HTR-8/SVneo (cell line): ENCODE measurements around the gene KLC1.

Experiments used
- DNase-seq: peaks from one replicate; pipeline ENCODE4 v3.0.0; 2011; ENCODE audit warnings: low spot score, mixed read lengths; ENCODE audit not compliant: insufficient read length
- FAIRE-seq: peaks from 2 replicates; lab custom pipeline; 2011; peaks lifted over from hg19 to GRCh38; lab: Jason Lieb, UNC

KLC1 gene

DNA sequence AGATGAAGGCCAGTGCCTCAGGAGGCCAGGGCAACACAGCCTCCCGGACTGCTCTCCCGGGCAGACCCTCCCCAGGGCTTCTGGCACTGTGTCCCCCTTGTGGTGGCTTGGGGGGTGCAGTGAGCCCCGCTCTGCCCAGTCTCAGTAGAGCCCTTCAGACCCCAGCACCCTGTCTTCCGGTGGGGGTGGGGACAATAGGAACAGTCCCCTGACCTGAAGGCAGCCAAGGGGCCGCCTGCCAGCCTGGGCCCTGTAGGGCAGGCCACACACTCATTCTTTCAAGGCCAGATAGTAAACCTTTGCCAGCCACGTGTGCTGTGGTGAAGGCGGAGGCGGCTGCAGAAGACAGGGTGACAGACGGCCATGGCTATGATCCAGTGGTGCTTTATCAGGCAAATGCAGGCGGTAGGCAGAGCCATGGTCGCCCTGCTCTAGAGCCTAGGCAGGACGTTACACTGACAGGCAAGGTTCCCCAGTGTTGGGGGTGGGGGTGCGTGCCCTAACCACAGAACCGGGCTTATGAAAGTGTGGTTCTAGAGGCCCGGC lies 101.6 kb downstream of the KLC1 start:
- DNase-seq: no peak
- no peak for FAIRE-seq

DNA sequence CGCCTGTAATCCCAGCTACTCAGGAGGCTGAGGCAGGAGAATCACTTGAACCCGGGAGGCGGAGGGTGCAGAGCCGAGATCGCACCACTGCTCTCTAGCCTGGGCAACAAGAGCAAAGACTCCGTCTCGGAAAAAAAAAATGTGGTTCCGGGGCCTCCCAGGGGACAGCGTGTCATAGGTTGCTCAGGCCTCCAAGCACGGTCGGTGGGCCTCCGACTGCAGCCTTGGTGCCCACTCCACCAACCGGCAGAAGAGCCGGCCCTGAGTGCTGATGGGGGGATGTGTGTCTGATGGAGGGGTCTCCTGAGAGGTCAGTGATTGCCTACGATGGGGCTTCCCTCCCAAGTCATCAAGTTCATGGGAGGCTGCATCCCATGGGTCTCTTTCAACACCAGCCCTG lies 102.5 kb downstream of the KLC1 start:
- DNase-seq (no peak), FAIRE-seq (no peak)

DNA sequence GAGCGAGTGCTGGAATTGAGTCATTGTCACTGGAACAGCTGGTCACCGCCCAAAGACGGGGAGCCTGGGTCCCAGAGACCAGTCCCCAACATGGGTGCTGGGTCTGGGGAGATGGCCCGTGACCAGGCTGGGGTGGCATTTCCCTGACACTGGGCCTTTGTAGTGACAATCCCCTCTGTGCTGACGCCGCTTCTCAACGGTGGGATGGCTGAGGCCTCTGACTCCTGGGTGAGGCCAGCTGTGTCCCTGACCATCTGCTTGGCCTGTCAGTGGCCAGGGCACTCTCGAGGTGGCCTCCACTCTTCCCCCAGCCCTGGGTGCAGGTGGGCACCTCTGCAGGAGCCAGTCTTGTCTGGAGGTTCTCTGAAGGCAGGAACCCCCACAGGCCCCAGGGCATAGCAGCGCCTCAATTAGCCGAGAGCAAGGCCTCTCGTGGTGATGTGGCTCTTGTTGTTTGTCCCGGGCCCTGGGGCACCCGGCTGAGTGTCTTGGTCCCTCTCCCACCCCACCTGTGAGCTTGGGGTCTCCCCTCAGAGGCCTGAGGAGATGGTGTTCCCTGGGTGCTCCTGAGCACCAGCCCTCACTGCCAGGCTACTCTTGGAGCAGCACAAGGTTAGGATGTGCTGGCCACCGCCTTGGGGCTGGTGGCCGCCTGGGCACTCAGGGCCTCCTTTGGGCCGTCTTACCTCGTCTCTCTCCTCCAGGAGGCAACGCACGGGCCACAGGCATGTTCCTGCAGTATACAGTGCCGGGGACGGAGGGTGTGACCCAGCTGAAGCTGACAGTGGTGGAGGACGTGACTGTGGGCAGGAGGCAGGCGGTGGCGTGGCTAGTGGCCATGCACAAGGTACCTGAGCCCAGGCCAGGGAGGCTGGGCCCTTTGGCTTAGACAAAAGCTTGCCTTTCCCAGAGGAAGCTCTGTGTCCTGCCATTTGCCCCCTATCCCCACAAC lies 103.2 kb downstream of the KLC1 start:
- no peak for FAIRE-seq
- no peak for DNase-seq

- DNase-seq (no peak), FAIRE-seq (no peak)
Observed at GRCh38 chr14:103732868-103733620, 104.0 kb downstream of the KLC1 start.

DNA sequence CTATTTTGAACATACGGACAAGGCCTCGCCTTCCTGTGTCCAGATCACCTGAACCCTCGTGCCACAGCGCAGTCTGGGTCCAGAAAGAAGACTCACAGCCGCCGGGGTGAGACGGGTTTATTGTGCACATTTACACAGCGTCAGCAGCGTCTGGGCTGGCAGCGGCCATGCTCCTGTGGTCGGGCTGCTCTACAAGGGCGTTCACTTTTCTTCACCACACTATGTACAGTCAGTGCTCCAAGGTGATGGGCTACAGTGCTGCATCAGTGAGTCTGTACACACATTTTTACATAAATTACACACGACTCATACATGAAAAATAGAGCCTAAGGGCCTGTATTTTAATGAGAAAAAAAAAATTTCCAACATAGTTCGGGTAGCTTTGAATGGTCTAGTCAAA lies 104.6 kb downstream of the KLC1 start:
- DNase-seq (no peak), FAIRE-seq (no peak)

DNA sequence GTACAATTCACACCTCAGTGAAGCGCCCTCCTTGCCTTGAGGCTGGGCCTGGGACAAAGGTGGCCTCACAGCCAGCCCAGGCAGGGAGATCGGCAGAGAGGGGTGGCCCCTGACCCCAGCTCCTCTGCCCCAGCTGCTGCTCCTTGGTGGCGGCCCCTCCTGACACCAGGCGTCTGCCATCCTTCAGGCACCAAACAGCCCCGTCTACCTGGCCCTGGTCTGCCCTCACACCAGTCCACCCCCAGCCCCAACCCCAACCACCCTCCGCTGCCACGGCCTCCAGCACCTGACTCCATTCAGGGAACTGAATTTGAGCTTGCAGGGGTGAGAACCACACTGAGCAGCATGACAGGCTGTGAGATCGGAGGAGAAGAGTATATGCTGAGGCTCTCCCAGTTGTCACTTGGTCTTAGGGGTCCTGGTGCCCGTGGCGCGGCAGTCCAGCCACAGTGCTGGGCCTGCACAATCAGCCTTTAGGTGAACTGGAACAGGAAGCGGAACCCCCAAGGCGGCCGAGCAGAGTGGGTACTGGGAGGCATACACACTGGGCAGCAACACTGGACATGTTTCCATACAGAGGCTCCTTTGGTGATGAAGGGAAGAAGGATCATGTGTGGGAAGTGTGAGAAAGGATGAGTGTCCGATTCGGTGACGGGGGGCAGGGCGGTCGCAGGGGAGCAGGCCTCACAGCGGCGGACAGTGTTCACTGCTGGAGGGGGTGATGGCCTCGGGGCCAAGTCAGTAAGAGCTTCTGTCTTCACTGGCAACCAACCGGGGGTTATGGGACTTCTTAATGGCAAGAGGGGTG lies 105.3 kb downstream of the KLC1 start:
- DNase-seq (no peak), FAIRE-seq (no peak)

GRCh38 chr14:103735022-103735421 lies 106.0 kb downstream of the KLC1 start:
- no peak for FAIRE-seq

DNA sequence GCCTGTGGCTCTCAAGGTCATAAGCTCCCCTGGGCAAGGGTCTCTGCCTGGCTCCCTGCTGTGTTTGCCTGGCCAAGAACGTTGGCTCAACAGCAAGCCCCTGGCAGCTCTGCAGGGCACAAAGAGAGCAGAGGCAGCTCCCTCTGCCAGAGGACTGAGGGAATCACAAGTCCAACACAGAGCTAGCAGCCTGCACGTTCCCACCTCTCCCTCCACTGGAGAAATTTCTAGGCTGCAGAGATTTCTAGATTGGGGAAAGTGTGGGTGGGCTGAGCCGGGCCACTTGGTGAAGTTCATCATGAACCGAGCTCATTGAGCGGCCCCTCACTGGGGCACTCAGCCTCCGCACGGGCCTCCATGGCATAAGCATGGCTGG lies 106.4 kb downstream of the KLC1 start:
- FAIRE-seq: no peak

More at GRCh38 chr14:103735022-103735421, 106.0 kb downstream of the KLC1 start:
- no peak for DNase-seq

GRCh38 chr14:103735815-103736545 lies 107.0 kb downstream of the KLC1 start:
- no peak for FAIRE-seq

More for the DNA sequence above, 106.4 kb downstream of the KLC1 start:
- DNase-seq: no peak

GRCh38 chr14:103736546-103737431 lies 107.8 kb downstream of the KLC1 start:
- FAIRE-seq (no peak), DNase-seq (no peak)

More at GRCh38 chr14:103735815-103736545, 107.0 kb downstream of the KLC1 start:
- no peak for DNase-seq

DNA sequence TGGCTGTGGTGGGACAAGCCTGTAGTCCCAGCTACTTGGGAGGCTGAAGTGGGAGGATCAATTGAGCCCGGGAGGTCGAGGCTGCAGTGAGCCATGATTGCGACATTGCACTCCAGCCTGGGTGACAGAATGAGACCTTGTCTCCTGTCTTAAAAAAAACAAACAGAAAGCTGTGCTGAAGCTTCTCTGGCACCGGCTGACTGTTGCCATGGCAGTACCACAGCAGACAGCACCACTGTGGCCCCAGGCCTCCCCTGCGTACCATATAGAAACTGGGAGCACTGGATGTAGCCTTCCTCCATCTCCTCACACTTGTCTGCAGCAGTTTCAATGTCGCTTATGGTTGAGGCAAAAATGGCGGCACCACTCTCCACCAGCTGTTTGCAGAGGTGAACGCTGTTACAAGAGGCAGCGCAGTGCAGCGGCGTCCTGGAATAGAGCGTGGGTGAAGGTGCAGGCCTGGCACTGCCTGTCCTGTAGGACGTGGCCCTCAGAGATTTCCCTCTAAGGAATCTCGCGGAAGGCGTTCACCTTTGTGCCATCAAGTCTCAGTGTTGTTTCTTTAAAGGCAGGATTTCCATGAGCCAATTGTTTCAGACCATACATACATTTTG lies 108.5 kb downstream of the KLC1 start:
- FAIRE-seq: no peak

GRCh38 chr14:103738166-103738565 lies 109.2 kb downstream of the KLC1 start:
- FAIRE-seq (no peak), DNase-seq (no peak)

More for the DNA sequence above, 108.5 kb downstream of the KLC1 start:
- DNase-seq: no peak

- FAIRE-seq (no peak), DNase-seq (no peak)
Observed at GRCh38 chr14:103738701-103739451, 109.9 kb downstream of the KLC1 start.

DNA sequence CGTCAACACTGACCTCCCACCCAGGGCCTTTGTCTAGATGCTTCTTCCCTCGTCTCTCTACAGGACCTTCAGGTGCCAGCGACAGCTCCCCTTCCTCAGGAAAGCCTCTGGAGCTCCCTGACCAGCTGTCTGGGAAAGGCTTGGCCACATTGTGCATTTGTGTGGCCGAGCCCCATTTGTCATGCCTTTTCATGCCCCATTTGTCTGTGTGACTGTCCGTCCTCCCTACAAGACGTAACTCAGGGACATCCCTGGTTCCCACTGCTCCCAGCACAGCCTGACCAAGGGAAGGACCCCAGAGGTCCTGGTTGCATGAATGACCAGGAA lies 110.4 kb downstream of the KLC1 start:
- FAIRE-seq (no peak), DNase-seq (no peak)

DNA sequence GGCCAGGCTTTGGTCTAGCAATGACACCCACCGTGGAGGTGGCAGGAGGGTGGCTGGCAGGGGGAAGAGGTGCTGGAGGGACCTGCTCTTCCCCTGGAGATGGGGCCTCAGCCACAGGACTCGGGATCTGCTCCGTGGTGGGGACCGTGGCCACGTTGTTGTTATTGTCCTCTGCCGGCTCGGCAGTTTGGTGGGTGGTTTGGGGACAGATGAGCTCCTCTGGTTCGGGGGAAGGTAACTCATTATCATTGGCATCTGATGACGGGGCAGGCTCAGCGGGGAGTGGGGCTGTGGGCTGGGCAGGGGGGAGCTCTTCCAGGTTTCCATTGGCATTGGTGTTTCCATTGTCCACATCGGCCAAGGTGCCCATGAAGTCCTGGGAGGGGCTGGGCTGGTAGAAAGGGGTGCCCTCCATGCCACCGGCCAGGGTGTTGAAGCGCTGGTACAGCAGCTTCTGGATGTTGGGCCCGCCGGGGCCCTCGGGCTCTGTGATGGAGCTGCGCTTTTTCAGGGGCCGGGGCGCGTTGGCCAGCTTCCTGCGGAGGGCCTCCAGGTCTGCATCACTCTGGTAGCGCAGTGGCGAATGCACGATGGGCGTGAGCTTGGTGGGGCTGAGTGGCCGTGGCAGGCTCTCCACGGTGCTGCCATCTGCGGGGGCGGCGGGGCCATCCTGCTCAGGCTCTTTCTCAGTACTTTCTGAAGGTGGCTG lies 110.9 kb downstream of the KLC1 start:
- DNase-seq (no peak), FAIRE-seq (no peak)

- DNase-seq (no peak), FAIRE-seq (no peak)
Observed at GRCh38 chr14:103740991-103741689, 112.1 kb downstream of the KLC1 start.
